Liver (tissue), 3 donors: ENCODE measurements around the gene WIPF1.
A peak's percentile ranks its signal among the peaks of the same experiment; 100 is the strongest.

ENCODE experiments used
- CTCF ChIP-seq: fragments of 150-350 bp; IDR thresholded peaks from 2 replicates; pipeline ENCODE4 v1.5.1; 2017; ENCODE audit warnings: improper control_type of control experiment, low read depth, low read length; ENCODE audit not compliant: missing input control
- SP1 ChIP-seq: IDR thresholded peaks from 2 replicates; pipeline ENCODE4 v1.6.1; 2018; ENCODE audit warnings: antibody characterized with exemption, mild to moderate bottlenecking
- donor health status: healthy.
- donor health status: healthy.

DNA sequence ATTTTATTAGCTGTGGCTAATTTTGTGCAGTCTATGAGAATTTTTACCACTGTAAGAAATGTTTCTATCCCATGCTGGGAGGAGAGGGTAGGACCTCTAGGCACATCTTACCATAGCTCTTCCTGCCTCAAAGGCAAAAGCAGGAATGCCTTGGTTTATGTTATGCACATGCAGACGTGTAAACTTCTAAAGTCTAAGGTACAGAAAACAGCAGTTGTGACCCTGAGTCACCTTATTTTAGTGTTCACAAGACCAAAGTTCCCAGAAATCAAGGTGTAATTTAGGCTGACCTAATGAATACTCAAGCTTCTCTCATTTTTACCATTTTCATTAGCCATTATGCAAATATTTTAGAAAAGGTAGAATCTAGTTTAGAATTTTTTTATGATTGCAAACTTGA lies 15.4 kb upstream of the WIPF1 start:
- TF ChIP-seq CTCF = no peak
- peak; percentile 13 for TF ChIP-seq SP1
